ENCODE measurements around the gene ZNF490.
"Not testable (repeated sequence)": the region's sequence is repeated elsewhere in the genome, so short reads cannot be mapped to it uniquely, and the experiment has no call there.

The ZNF490 gene

GRCh38 chr19:12610540-12611360 is at the start of gene ZNF490, which contains the start of gene ZNF791:
TSS of gene ZNF490 (minus strand) at chr19:12610813. CDS start at chr19:12610680, 133 bp downstream.
TSS of gene ZNF791 (plus strand) at chr19:12610920. CDS start at chr19:12611080, 160 bp downstream.
- peak; percentile 98 for DNase-seq
- peak; percentile 97 for ATAC-seq

- DNase-seq (no peak), ATAC-seq (no peak)
Observed at GRCh38 chr19:12657966-12658365, 47.4 kb upstream of the ZNF490 start.

- ATAC-seq (peak; percentile 68), DNase-seq (peak; percentile 65)
Observed at GRCh38 chr19:12656899-12657571, 46.4 kb upstream of the ZNF490 start.

GRCh38 chr19:12655546-12655945 is 44.9 kb upstream of the ZNF490 start:
- no peak for DNase-seq

GRCh38 chr19:12652219-12652618 is 41.6 kb upstream of the ZNF490 start:
- DNase-seq = no peak

More at GRCh38 chr19:12655546-12655945, 44.9 kb upstream of the ZNF490 start:
- no peak for ATAC-seq

GRCh38 chr19:12649941-12650340 is 39.3 kb upstream of the ZNF490 start:
- DNase-seq (no peak), ATAC-seq (no peak)

More at GRCh38 chr19:12652219-12652618, 41.6 kb upstream of the ZNF490 start:
- ATAC-seq = no peak

- no peak for ATAC-seq
- no peak for DNase-seq
Observed at GRCh38 chr19:12648088-12648487, 37.5 kb upstream of the ZNF490 start.

- peak; percentile 59 for DNase-seq
- peak; percentile 40 for ATAC-seq
Observed at GRCh38 chr19:12647490-12648071, 37.0 kb upstream of the ZNF490 start.

GRCh38 chr19:12647047-12647446 is 36.4 kb upstream of the ZNF490 start:
- no peak for DNase-seq
- no peak for ATAC-seq

GRCh38 chr19:12646551-12646950 is 35.9 kb upstream of the ZNF490 start:
- ATAC-seq = no peak
- no peak for DNase-seq

GRCh38 chr19:12643716-12644115 is 33.1 kb upstream of the ZNF490 start:
- ATAC-seq, DNase-seq: not testable (repeated sequence)

- DNase-seq (no peak), ATAC-seq (no peak)
Observed at GRCh38 chr19:12642506-12642905, 31.9 kb upstream of the ZNF490 start.

GRCh38 chr19:12641456-12641855 is 30.8 kb upstream of the ZNF490 start:
- ATAC-seq = no peak
- DNase-seq = no peak

GRCh38 chr19:12639901-12640613 is 29.4 kb upstream of the ZNF490 start:
- DNase-seq (peak; percentile 93), ATAC-seq (peak; percentile 97)

- ATAC-seq (no peak), DNase-seq (no peak)
Observed at GRCh38 chr19:12638611-12639182, 28.1 kb upstream of the ZNF490 start.

GRCh38 chr19:12636631-12637030 is 26.0 kb upstream of the ZNF490 start:
- ATAC-seq = no peak
- DNase-seq = no peak

GRCh38 chr19:12629215-12629614 is 18.6 kb upstream of the ZNF490 start:
- no peak for DNase-seq
- ATAC-seq = no peak

- ATAC-seq (no peak), DNase-seq (no peak)
Observed at GRCh38 chr19:12628040-12629022, 17.7 kb upstream of the ZNF490 start.

GRCh38 chr19:12626958-12627357 is 16.3 kb upstream of the ZNF490 start:
- ATAC-seq = no peak
- no peak for DNase-seq

- no peak for DNase-seq
- ATAC-seq = no peak
Observed at GRCh38 chr19:12623361-12624031, 12.9 kb upstream of the ZNF490 start.

Measured in stimulated activated naive CD8-positive, alpha-beta T cell treated with anti-CD3 and anti-CD28 coated beads, Interleukin-15, Interleukin-2, amounts not matched to agents 100 U/mL and 50 U/mL, for 24 hours (primary cell).